GM12892 (cell line): ENCODE results near the gene OSER1.

Experiments
- POLR2A ChIP-seq: IDR thresholded peaks from 2 replicates; pipeline ENCODE4 v1.6.1; 2011; ENCODE audit warnings: low read depth, low read length, control low read depth
- POLR2AphosphoS5 ChIP-seq: IDR thresholded peaks from 2 replicates; pipeline ENCODE4 v1.6.1; 2011; ENCODE audit warnings: low read depth, low read length, control low read depth
- TAF1 ChIP-seq: IDR thresholded peaks from 2 replicates; pipeline ENCODE4 v1.6.1; 2011; ENCODE audit warnings: low read depth, mild to moderate bottlenecking, control low read depth, low read length, borderline replicate concordance

DNA sequence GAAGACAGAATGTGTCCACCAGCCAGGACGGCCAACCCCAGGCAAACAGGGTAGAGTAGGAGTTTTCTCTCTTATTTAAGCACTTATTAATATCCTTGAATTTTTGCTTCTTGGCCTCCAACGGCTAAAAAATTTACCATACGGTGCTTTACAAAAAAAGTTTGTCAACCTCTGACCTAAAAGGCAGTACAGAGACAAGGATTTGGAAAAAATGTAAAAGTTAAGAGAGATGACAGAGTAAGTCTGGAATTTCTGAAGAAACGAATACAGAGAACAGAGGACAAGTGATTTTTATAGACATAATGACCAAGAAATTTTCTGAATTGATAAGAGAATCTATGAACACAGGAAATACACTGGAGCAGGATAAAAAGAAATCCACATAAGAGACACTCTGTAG lies 10.2 kb downstream of the OSER1 start:
- TF ChIP-seq POLR2A, result no peak
- no peak for TF ChIP-seq POLR2AphosphoS5
- no peak for TF ChIP-seq TAF1
